HCT116 (cell line): Measurements from ENCODE around the gene PHKB. TPM values are rescaled to one million over a fixed set of nuclear protein-coding genes. Genes with fewer than 3 reads are reported as not detected.

Experiments used
- ATAC-seq: fragments of 200-7000 bp; cut with Tn5 transposase; 2 replicates; pipeline ENCODE4 v1.9.1; 2020; ENCODE audit warnings: mild to moderate bottlenecking, moderate library complexity
- BruUV-seq: library from RNA; stranded (reverse); fragments of 400-500 nt; replicated peaks from 2 replicates; lab custom pipeline; 2021; lab: Mats Ljungman, UMichigan
- CTCF ChIA-PET: fragments of 300-600 bp; sonication (Branson Sonifier 250); formaldehyde crosslinking; loops from one replicate; lab custom pipeline; 2021; ENCODE audit warnings: antibody characterized with exemption; lab: Charles Lee
- POLR2A ChIA-PET: fragments of 300-600, 350-600 bp; sonication (Branson Sonifier 250); formaldehyde crosslinking; loops from one replicate; lab custom pipeline; 2021; ENCODE audit warnings: antibody characterized with exemption; lab: Charles Lee
- RAD21 ChIA-PET, 2 experiments: fragments of 300-600 bp; sonication (Branson Sonifier 250); formaldehyde crosslinking; loops; one replicate each; lab custom pipeline; 2023; ENCODE audit warnings: low total read pairs in 2 of 2; ENCODE audit not compliant: uncharacterized antibody in 2 of 2, unreplicated experiment in 2 of 2, low non-redundant PET in 1 of 2; lab: Charles Lee
- DNase-seq: peaks from one replicate; pipeline ENCODE4 v3.0.0-alpha.2; 2010; ENCODE audit warnings: low read depth, low spot score
- H2AFZ ChIP-seq: fragments of 200-600 bp; shearing (Covaris generic), sonication (generic); 2 replicates; pipeline ENCODE4 v1.6.1; 2017; ENCODE audit warnings: low read depth, mixed run types, mixed read lengths, antibody characterized with exemption, low read length; ENCODE audit not compliant: poor library complexity, severe bottlenecking
- H3K27ac ChIP-seq: 2 replicates; pipeline ENCODE4 v1.5.1; 2012; ENCODE audit warnings: low read depth, low read length
- H3K27me3 ChIP-seq: fragments of 200-600 bp; sonication (generic); 2 replicates; pipeline ENCODE4 v1.6.1; 2016; ENCODE audit warnings: mixed run types, low read length, mixed read lengths; ENCODE audit not compliant: insufficient read depth
- H3K36me3 ChIP-seq, 2 experiments: fragments of 200-500 bp in 1 of 2; fragments of 200-600 bp in 1 of 2; sonication (Bioruptor generic) in 1 of 2; sonication (generic) in 1 of 2; 2 replicates each; pipeline versions ENCODE4 v1.5.1 to v1.6.1; 2014 to 2016; ENCODE audit warnings: low read length in 2 of 2, inconsistent platforms in 1 of 2, mixed read lengths in 1 of 2, mixed run types in 1 of 2; ENCODE audit not compliant: insufficient read depth in 2 of 2, control insufficient read depth in 1 of 2
- H3K4me1 ChIP-seq, 2 experiments: fragments of 200-600 bp in 1 of 2; sonication (generic) in 1 of 2; 2 replicates each; pipeline versions ENCODE4 v1.5.1 to v1.6.1; 2012 to 2017; ENCODE audit warnings: low read length in 2 of 2, inconsistent platforms in 1 of 2, mild to moderate bottlenecking in 1 of 2, mixed read lengths in 1 of 2, mixed run types in 1 of 2, moderate library complexity in 1 of 2; ENCODE audit not compliant: insufficient read depth in 2 of 2, control insufficient read depth in 1 of 2
- H3K4me2 ChIP-seq: fragments of 200-600 bp; sonication (generic); 2 replicates; pipeline ENCODE4 v1.6.1; 2017; ENCODE audit warnings: mixed run types, low read length, mixed read lengths
- H3K4me3 ChIP-seq, 2 experiments: fragments of 200-600 bp in 1 of 2; sonication (generic) in 1 of 2; replicated peaks in 1 of 2; 2 replicates each; pipeline ENCODE4 v1.5.1; 2011 to 2016; ENCODE audit warnings: low read length in 2 of 2, control low read depth in 1 of 2, low read depth in 1 of 2, mild to moderate bottlenecking in 1 of 2, mixed read lengths in 1 of 2, mixed run types in 1 of 2
- H3K79me2 ChIP-seq: fragments of 200-600 bp; sonication (generic); 2 replicates; pipeline ENCODE4 v1.6.1; 2017; ENCODE audit warnings: mild to moderate bottlenecking, mixed run types, low read length, moderate library complexity, mixed read lengths; ENCODE audit not compliant: insufficient read depth
- H3K9ac ChIP-seq: fragments of 200-600 bp; sonication (generic); 2 replicates; pipeline ENCODE4 v1.6.1; 2016; ENCODE audit warnings: low read length, mixed read lengths
- H3K9me2 ChIP-seq: fragments of 200-600 bp; sonication (generic), shearing (Covaris generic); 2 replicates; pipeline ENCODE4 v1.6.1; 2017; ENCODE audit warnings: mixed run types, mild to moderate bottlenecking, moderate library complexity; ENCODE audit not compliant: insufficient read depth
- H3K9me3 ChIP-seq, 2 experiments: fragments of 200-500 bp in 1 of 2; fragments of 200-600 bp in 1 of 2; sonication (Bioruptor generic) in 1 of 2; sonication (generic) in 1 of 2; 2 replicates each; pipeline ENCODE4 v1.6.1; 2014 to 2017; ENCODE audit warnings: low read length in 2 of 2, mixed read lengths in 2 of 2, inconsistent platforms in 1 of 2, low read depth in 1 of 2, mild to moderate bottlenecking in 1 of 2, mixed run types in 1 of 2, moderate library complexity in 1 of 2; ENCODE audit not compliant: control insufficient read depth in 1 of 2, insufficient read depth in 1 of 2
- H4K20me1 ChIP-seq: fragments of 200-600 bp; sonication (generic), shearing (Covaris generic); 2 replicates; pipeline ENCODE4 v1.6.1; 2017; ENCODE audit warnings: mixed run types, mild to moderate bottlenecking, moderate library complexity; ENCODE audit not compliant: insufficient read depth
- CBX3 ChIP-seq: IDR thresholded peaks from 2 replicates; pipeline ENCODE4 v1.6.1; 2012; ENCODE audit warnings: low read depth
- CEBPB ChIP-seq: IDR thresholded peaks from 2 replicates; pipeline ENCODE4 v1.6.1; 2012; ENCODE audit warnings: low read depth
- EGR1 ChIP-seq: IDR thresholded peaks from 2 replicates; pipeline ENCODE4 v1.6.1; 2012; ENCODE audit warnings: low read depth
- EZH2 ChIP-seq: fragments of 200-600 bp; sonication (generic); IDR thresholded peaks from 2 replicates; pipeline ENCODE4 v1.6.1; 2017; ENCODE audit warnings: antibody characterized with exemption, mixed run types
- FOSL1 ChIP-seq: IDR thresholded peaks from 2 replicates; pipeline ENCODE4 v1.6.1; 2012; ENCODE audit warnings: low read depth
- JUND ChIP-seq: IDR thresholded peaks from 2 replicates; pipeline ENCODE4 v1.6.1; 2012
- POLR2AphosphoS5 ChIP-seq: IDR thresholded peaks from 2 replicates; pipeline ENCODE4 v1.6.1; 2011; ENCODE audit warnings: mild to moderate bottlenecking, low read depth, low read length, moderate library complexity
- SIN3A ChIP-seq: IDR thresholded peaks from 2 replicates; pipeline ENCODE4 v1.6.1; 2012; ENCODE audit warnings: low read depth
- SP1 ChIP-seq: IDR thresholded peaks from 2 replicates; pipeline ENCODE4 v1.6.1; 2012; ENCODE audit warnings: low read depth
- SRF ChIP-seq: IDR thresholded peaks from 2 replicates; pipeline ENCODE4 v1.6.1; 2012; ENCODE audit warnings: low read depth
- TCF7L2 ChIP-seq: IDR thresholded peaks from 2 replicates; pipeline ENCODE4 v1.7.0; 2011; ENCODE audit warnings: borderline replicate concordance, inconsistent platforms; ENCODE audit not compliant: insufficient read depth, insufficient read length; ENCODE audit errors: extremely low read depth
- YY1 ChIP-seq: IDR thresholded peaks from 2 replicates; pipeline ENCODE4 v1.6.1; 2011; ENCODE audit warnings: low read length, low read depth, moderate library complexity, mild to moderate bottlenecking; ENCODE audit not compliant: insufficient replicate concordance; ENCODE audit errors: extremely low read depth
- intact Hi-C: fragments of 100-400 bp; cut with micrococcal nuclease; formaldehyde crosslinking; loops from 2 replicates; pipeline ENCODE4 v1.10.0; 2022
- total RNA-seq: library from RNA; stranded (reverse); gene quantifications from one replicate; pipeline ENCODE4 v1.2.1, GENCODE V29; 2021; ENCODE audit not compliant: unreplicated experiment
- TF ChIP-seq, protein P1 (sequence below), 3 experiments: fragments of 200-600 bp in 1 of 3; sonication (generic) in 1 of 3; IDR thresholded peaks in 2 of 3; conservative IDR thresholded peaks in 1 of 3; 2 replicates each; pipeline ENCODE4 v1.5.1; 2012 to 2017; ENCODE audit warnings: low read depth in 2 of 3, low read length in 2 of 3, antibody characterized with exemption in 1 of 3, borderline replicate concordance in 1 of 3, control low read depth in 1 of 3, mild to moderate bottlenecking in 1 of 3, mixed read lengths in 1 of 3, mixed run types in 1 of 3, moderate library complexity in 1 of 3; ENCODE audit not compliant: insufficient read depth in 1 of 3
- TF ChIP-seq, protein P2 (sequence below): IDR thresholded peaks from 2 replicates; pipeline ENCODE4 v1.6.1; 2012
- TF ChIP-seq, protein P3 (sequence below): IDR thresholded peaks from 2 replicates; pipeline ENCODE4 v1.6.1; 2012; ENCODE audit warnings: low read depth
- TF ChIP-seq, protein P4 (sequence below): IDR thresholded peaks from 2 replicates; pipeline ENCODE4 v1.6.1; 2011; ENCODE audit warnings: mild to moderate bottlenecking, low read length, moderate library complexity; ENCODE audit not compliant: insufficient replicate concordance; ENCODE audit errors: extremely low read depth

Gene PHKB
- total RNA-seq, 1 experiment from 2014 or later = 30.5 TPM

DNA sequence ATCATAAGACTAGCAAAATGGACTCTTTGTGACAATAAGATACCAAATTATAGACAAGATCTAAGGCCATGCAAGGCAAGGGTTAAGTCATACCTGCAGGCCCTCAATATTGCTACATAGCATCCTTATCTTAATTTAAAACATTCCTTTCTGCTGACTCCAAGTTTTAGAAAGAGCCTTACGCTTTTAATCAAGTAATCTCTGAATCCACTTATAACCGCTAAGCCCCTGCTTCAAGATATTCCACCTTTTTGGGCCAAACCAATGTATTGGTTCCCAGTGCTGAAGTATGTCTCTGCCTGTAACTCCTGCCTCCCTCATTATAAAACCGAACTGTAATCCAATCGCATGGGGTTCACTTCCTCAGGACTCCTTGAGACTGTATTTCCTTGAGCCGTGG lies 255.4 kb downstream of the PHKB start:
- no peak overlapping the region for H2AFZ ChIP-seq
- intact Hi-C loops = no loop called here
- ATAC-seq = no peak
- H3K9me3 ChIP-seq = no peaks in the 10 kb centered on the region
- H3K27me3 ChIP-seq = no peaks in the 10 kb centered on the region
- DNase-seq = no peak
- no peaks in the 10 kb centered on the region for H3K4me1 ChIP-seq
- no TSS peak for BruUV-seq
- H3K4me3 ChIP-seq = no peak overlapping the region
- H3K9ac ChIP-seq = no peak overlapping the region
- POLR2A ChIA-PET = no interaction called here
- no peaks in the 10 kb centered on the region for H4K20me1 ChIP-seq
- H3K4me2 ChIP-seq = no peak overlapping the region
- CTCF ChIA-PET = no interaction called here
- no peaks in the 10 kb centered on the region; the same call in 1 of the 2 replicates for H3K9me2 ChIP-seq
- TF ChIP-seq YY1 (no peak), EZH2 (no peak), SP1 (no peak), EGR1 (no peak), POLR2AphosphoS5 (no peak), FOSL1 (no peak), CBX3 (no peak), SIN3A (no peak), CEBPB (no peak), TCF7L2 (no peak), JUND (no peak), SRF (no peak)
- TF ChIP-seq, protein P1, sequence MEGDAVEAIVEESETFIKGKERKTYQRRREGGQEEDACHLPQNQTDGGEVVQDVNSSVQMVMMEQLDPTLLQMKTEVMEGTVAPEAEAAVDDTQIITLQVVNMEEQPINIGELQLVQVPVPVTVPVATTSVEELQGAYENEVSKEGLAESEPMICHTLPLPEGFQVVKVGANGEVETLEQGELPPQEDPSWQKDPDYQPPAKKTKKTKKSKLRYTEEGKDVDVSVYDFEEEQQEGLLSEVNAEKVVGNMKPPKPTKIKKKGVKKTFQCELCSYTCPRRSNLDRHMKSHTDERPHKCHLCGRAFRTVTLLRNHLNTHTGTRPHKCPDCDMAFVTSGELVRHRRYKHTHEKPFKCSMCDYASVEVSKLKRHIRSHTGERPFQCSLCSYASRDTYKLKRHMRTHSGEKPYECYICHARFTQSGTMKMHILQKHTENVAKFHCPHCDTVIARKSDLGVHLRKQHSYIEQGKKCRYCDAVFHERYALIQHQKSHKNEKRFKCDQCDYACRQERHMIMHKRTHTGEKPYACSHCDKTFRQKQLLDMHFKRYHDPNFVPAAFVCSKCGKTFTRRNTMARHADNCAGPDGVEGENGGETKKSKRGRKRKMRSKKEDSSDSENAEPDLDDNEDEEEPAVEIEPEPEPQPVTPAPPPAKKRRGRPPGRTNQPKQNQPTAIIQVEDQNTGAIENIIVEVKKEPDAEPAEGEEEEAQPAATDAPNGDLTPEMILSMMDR (IDR thresholded peaks at IDR 0.05 in 2 of 3, conservative IDR thresholded peaks at IDR 0.05 in 1 of 3; ENCODE audit: borderline replicate concordance in 1 of 3, insufficient read depth in 1 of 3, low read depth in 2 of 3, low read length in 2 of 3) = no peak
- TF ChIP-seq, protein P2, sequence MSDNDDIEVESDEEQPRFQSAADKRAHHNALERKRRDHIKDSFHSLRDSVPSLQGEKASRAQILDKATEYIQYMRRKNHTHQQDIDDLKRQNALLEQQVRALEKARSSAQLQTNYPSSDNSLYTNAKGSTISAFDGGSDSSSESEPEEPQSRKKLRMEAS = no peak
- TF ChIP-seq, protein P3, sequence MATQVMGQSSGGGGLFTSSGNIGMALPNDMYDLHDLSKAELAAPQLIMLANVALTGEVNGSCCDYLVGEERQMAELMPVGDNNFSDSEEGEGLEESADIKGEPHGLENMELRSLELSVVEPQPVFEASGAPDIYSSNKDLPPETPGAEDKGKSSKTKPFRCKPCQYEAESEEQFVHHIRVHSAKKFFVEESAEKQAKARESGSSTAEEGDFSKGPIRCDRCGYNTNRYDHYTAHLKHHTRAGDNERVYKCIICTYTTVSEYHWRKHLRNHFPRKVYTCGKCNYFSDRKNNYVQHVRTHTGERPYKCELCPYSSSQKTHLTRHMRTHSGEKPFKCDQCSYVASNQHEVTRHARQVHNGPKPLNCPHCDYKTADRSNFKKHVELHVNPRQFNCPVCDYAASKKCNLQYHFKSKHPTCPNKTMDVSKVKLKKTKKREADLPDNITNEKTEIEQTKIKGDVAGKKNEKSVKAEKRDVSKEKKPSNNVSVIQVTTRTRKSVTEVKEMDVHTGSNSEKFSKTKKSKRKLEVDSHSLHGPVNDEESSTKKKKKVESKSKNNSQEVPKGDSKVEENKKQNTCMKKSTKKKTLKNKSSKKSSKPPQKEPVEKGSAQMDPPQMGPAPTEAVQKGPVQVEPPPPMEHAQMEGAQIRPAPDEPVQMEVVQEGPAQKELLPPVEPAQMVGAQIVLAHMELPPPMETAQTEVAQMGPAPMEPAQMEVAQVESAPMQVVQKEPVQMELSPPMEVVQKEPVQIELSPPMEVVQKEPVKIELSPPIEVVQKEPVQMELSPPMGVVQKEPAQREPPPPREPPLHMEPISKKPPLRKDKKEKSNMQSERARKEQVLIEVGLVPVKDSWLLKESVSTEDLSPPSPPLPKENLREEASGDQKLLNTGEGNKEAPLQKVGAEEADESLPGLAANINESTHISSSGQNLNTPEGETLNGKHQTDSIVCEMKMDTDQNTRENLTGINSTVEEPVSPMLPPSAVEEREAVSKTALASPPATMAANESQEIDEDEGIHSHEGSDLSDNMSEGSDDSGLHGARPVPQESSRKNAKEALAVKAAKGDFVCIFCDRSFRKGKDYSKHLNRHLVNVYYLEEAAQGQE = no peak
- TF ChIP-seq, protein P4, sequence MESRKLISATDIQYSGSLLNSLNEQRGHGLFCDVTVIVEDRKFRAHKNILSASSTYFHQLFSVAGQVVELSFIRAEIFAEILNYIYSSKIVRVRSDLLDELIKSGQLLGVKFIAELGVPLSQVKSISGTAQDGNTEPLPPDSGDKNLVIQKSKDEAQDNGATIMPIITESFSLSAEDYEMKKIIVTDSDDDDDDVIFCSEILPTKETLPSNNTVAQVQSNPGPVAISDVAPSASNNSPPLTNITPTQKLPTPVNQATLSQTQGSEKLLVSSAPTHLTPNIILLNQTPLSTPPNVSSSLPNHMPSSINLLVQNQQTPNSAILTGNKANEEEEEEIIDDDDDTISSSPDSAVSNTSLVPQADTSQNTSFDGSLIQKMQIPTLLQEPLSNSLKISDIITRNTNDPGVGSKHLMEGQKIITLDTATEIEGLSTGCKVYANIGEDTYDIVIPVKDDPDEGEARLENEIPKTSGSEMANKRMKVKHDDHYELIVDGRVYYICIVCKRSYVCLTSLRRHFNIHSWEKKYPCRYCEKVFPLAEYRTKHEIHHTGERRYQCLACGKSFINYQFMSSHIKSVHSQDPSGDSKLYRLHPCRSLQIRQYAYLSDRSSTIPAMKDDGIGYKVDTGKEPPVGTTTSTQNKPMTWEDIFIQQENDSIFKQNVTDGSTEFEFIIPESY = no peak
- RAD21 ChIA-PET = no interaction called here
- no peaks in the 10 kb centered on the region for H3K36me3 ChIP-seq
- H3K79me2 ChIP-seq = no peaks in the 10 kb centered on the region
- H3K27ac ChIP-seq = no peak overlapping the region
